ENCODE data around the gene SAMD15.
A peak's percentile ranks its signal among the peaks of the same experiment; 100 is the strongest.
"Not testable (repeated sequence)": the region's sequence is repeated elsewhere in the genome, so short reads cannot be mapped to it uniquely, and the experiment has no call there.

SAMD15 gene

DNA sequence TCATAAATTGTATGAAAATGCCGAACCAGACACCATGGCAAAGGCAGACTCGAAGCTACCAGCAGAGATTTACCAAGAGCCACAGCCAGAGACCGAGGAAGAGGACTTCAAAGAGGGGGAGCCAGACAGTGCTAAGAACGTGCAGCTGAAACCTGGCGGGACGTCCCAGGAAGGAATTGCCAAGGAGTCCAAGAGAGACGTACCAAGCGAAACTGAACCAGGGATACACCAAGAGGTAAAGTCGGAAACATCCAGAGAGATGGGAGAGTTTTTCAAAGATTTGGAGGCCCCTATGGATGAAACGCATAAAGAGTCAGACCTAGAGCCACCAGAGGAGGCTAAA is 294 bp downstream of the SAMD15 start:
- Histone ChIP-seq H3K9ac (ENCODE audit: low read depth, low read length) (peak overlapping the region; percentile 77; the same call in 1 of the 2 replicates), H3K9me3 (ENCODE audit: insufficient read depth, low read depth, low read length) (no peaks in the 10 kb centered on the region), H3K36me3 (ENCODE audit: insufficient read depth, low read depth, low read length) (no peaks in the 10 kb centered on the region), H3K27me3 (ENCODE audit: insufficient read depth, low read length) (peaks cover 7% of the 10 kb centered on the region; the same call in 1 of the 2 replicates), H3K4me1 (ENCODE audit: insufficient read depth, low read length) (peaks cover 3% of the 10 kb centered on the region; the same call in 1 of the 2 replicates), H3K27ac (ENCODE audit: low read length) (no peak overlapping the region), H3K4me3 (ENCODE audit: low read length) (peak overlapping the region; percentile 81)

GRCh38 chr14:77378701-77379100 is 1.5 kb downstream of the SAMD15 start:
- H3K36me3 ChIP-seq (ENCODE audit: insufficient read depth, low read depth, low read length), result no peaks in the 10 kb centered on the region

GRCh38 chr14:77390188-77390587 is 13.0 kb downstream of the SAMD15 start:
- Histone ChIP-seq H3K9ac (ENCODE audit: low read depth, low read length) (no peak overlapping the region), H3K4me1 (ENCODE audit: insufficient read depth, low read length) (no peaks in the 10 kb centered on the region), H3K36me3 (ENCODE audit: insufficient read depth, low read depth, low read length) (no peaks in the 10 kb centered on the region), H3K27ac (ENCODE audit: low read length) (no peak overlapping the region), H3K27me3 (ENCODE audit: insufficient read depth, low read length) (no peaks in the 10 kb centered on the region), H3K4me3 (ENCODE audit: low read length) (no peak overlapping the region), H3K9me3 (ENCODE audit: insufficient read depth, low read depth, low read length) (no peaks in the 10 kb centered on the region)

More at GRCh38 chr14:77378701-77379100, 1.5 kb downstream of the SAMD15 start:
- Histone ChIP-seq H3K9me3 (ENCODE audit: insufficient read depth, low read depth, low read length) (no peaks in the 10 kb centered on the region), H3K27me3 (ENCODE audit: insufficient read depth, low read length) (peaks cover 7% of the 10 kb centered on the region; the same call in 1 of the 2 replicates), H3K4me3 (ENCODE audit: low read length) (no peak overlapping the region), H3K27ac (ENCODE audit: low read length) (no peak overlapping the region), H3K9ac (ENCODE audit: low read depth, low read length) (no peak overlapping the region), H3K4me1 (ENCODE audit: insufficient read depth, low read length) (peaks cover 3% of the 10 kb centered on the region; the same call in 1 of the 2 replicates)

- Histone ChIP-seq H3K27me3 (ENCODE audit: insufficient read depth, low read length) (no peaks in the 10 kb centered on the region), H3K4me3 (ENCODE audit: low read length) (no peak overlapping the region), H3K36me3 (ENCODE audit: insufficient read depth, low read depth, low read length) (no peaks in the 10 kb centered on the region), H3K9ac (ENCODE audit: low read depth, low read length) (no peak overlapping the region), H3K4me1 (ENCODE audit: insufficient read depth, low read length) (no peaks in the 10 kb centered on the region), H3K9me3 (ENCODE audit: insufficient read depth, low read depth, low read length) (no peaks in the 10 kb centered on the region), H3K27ac (ENCODE audit: low read length) (no peak overlapping the region)
These were observed 23.0 kb downstream of the SAMD15 start for GRCh38 chr14:77400216-77400615.

- Histone ChIP-seq H3K4me1 (ENCODE audit: insufficient read depth, low read length) (no peaks in the 10 kb centered on the region), H3K27ac (ENCODE audit: low read length) (no peak overlapping the region), H3K9me3 (ENCODE audit: insufficient read depth, low read depth, low read length) (no peaks in the 10 kb centered on the region), H3K36me3 (ENCODE audit: insufficient read depth, low read depth, low read length) (no peaks in the 10 kb centered on the region), H3K27me3 (ENCODE audit: insufficient read depth, low read length) (no peaks in the 10 kb centered on the region), H3K4me3 (ENCODE audit: low read length) (no peak overlapping the region), H3K9ac (ENCODE audit: low read depth, low read length) (no peak overlapping the region)
These were observed 26.6 kb downstream of the SAMD15 start for GRCh38 chr14:77403768-77404167.

GRCh38 chr14:77406086-77406485 is 28.9 kb downstream of the SAMD15 start:
- Histone ChIP-seq H3K9ac (ENCODE audit: low read depth, low read length) (no peak overlapping the region), H3K27ac (ENCODE audit: low read length) (no peak overlapping the region), H3K4me3 (ENCODE audit: low read length) (no peak overlapping the region), H3K9me3 (ENCODE audit: insufficient read depth, low read depth, low read length) (no peaks in the 10 kb centered on the region), H3K36me3 (ENCODE audit: insufficient read depth, low read depth, low read length) (no peaks in the 10 kb centered on the region), H3K27me3 (ENCODE audit: insufficient read depth, low read length) (no peaks in the 10 kb centered on the region), H3K4me1 (ENCODE audit: insufficient read depth, low read length) (no peaks in the 10 kb centered on the region)

GRCh38 chr14:77406718-77407117 is 29.5 kb downstream of the SAMD15 start:
- Histone ChIP-seq H3K27ac (ENCODE audit: low read length) (no peak overlapping the region), H3K27me3 (ENCODE audit: insufficient read depth, low read length) (no peaks in the 10 kb centered on the region), H3K9ac (ENCODE audit: low read depth, low read length) (no peak overlapping the region), H3K4me1 (ENCODE audit: insufficient read depth, low read length) (no peaks in the 10 kb centered on the region), H3K4me3 (ENCODE audit: low read length) (no peak overlapping the region), H3K36me3 (ENCODE audit: insufficient read depth, low read depth, low read length) (no peaks in the 10 kb centered on the region), H3K9me3 (ENCODE audit: insufficient read depth, low read depth, low read length) (no peaks in the 10 kb centered on the region)

DNA sequence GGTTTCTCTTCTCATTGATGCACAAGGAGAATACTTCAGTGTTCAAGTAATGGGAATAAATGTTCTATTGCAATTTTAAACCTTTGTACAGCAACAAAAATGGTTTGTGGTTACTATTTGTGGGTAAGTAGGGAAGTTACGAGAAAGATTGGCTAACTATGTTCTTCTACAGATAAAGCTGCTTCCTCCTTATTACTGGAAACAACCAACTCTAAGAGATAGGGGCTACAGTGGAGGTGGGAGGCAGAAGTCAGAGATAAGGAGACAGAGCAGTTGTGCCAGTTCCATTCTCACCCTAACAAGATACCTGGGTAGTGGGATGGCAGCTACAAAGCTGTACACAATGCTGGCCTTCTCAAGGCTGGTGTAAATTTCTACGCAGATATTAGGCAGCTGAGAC is 30.0 kb downstream of the SAMD15 start:
- Histone ChIP-seq H3K9ac (ENCODE audit: low read depth, low read length) (no peak overlapping the region), H3K36me3 (ENCODE audit: insufficient read depth, low read depth, low read length) (no peaks in the 10 kb centered on the region), H3K27me3 (ENCODE audit: insufficient read depth, low read length) (no peaks in the 10 kb centered on the region), H3K27ac (ENCODE audit: low read length) (no peak overlapping the region), H3K4me1 (ENCODE audit: insufficient read depth, low read length) (no peaks in the 10 kb centered on the region), H3K4me3 (ENCODE audit: low read length) (no peak overlapping the region), H3K9me3 (ENCODE audit: insufficient read depth, low read depth, low read length) (no peaks in the 10 kb centered on the region)

GRCh38 chr14:77409131-77409533 is 32.0 kb downstream of the SAMD15 start:
- no peaks in the 10 kb centered on the region for H3K27me3 ChIP-seq (ENCODE audit: insufficient read depth, low read length)
- H3K4me3 ChIP-seq (ENCODE audit: low read length), result no peak overlapping the region
- no peaks in the 10 kb centered on the region for H3K9me3 ChIP-seq (ENCODE audit: insufficient read depth, low read depth, low read length)
- no peaks in the 10 kb centered on the region for H3K4me1 ChIP-seq (ENCODE audit: insufficient read depth, low read length)
- no peak overlapping the region for H3K9ac ChIP-seq (ENCODE audit: low read depth, low read length)
- no peak overlapping the region for H3K27ac ChIP-seq (ENCODE audit: low read length)
- H3K36me3 ChIP-seq (ENCODE audit: insufficient read depth, low read depth, low read length), result no peaks in the 10 kb centered on the region

DNA sequence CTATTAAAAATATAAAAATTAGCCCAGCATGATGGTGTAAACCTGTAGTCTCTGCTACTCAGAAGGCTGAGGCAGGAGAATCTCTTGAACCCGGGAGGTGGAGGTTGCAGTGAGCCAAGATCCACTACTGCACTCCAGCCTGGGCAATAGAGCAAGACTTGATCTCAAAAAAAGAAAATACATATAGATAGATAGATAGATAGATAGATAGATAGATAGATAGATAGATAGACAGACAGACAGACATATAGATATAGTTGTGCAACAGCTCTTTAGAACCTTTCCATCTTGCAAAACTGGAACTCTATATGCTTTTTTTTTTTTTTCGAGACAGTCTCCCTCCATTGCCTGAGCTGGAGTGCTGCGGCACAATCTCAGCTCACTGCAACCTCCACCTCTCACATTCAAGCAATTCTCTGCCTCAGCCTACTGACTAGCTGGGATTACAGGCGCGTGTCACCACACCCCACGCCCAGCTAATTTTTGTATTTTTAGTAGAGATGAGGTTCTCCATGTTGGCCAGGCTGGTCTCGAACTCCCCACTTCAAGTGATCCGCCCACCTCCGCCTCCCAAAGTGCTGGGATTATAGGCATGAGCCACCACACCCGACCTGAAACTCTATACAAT is 38.3 kb downstream of the SAMD15 start:
- H3K9me3 ChIP-seq (ENCODE audit: insufficient read depth, low read depth, low read length), result peaks cover 13% of the 10 kb centered on the region
- H3K27me3 ChIP-seq (ENCODE audit: insufficient read depth, low read length); H3K36me3 ChIP-seq (ENCODE audit: insufficient read depth, low read depth, low read length); H3K4me3 ChIP-seq (ENCODE audit: low read length); H3K4me1 ChIP-seq (ENCODE audit: insufficient read depth, low read length); H3K9ac ChIP-seq (ENCODE audit: low read depth, low read length); H3K27ac ChIP-seq (ENCODE audit: low read length): not testable (repeated sequence)

DNA sequence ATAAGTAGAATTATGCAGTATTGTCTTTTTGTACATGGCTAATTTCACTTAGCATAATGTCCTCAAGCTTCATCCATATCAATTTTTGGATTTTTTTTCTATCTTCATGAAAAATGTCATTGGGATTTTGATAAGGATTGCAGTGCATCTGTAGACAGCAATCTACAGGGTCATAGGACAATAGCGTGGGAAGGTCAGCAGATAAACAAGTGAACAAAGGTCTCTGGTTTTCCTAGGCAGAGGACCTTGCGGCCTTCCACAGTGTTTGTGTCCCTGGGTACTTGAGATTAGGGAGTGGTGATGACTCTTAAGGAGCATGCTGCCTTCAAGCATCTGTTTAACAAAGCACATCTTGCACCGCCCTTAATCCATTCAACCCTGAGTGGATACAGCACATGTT is 38.9 kb downstream of the SAMD15 start:
- not testable (repeated sequence) for H3K9ac ChIP-seq (ENCODE audit: low read depth, low read length); H3K27ac ChIP-seq (ENCODE audit: low read length); H3K36me3 ChIP-seq (ENCODE audit: insufficient read depth, low read depth, low read length); H3K4me3 ChIP-seq (ENCODE audit: low read length); H3K4me1 ChIP-seq (ENCODE audit: insufficient read depth, low read length); H3K27me3 ChIP-seq (ENCODE audit: insufficient read depth, low read length)
- H3K9me3 ChIP-seq (ENCODE audit: insufficient read depth, low read depth, low read length), result peaks cover 13% of the 10 kb centered on the region

- Histone ChIP-seq H3K9ac (ENCODE audit: low read depth, low read length) (no peak overlapping the region), H3K4me1 (ENCODE audit: insufficient read depth, low read length) (no peaks in the 10 kb centered on the region), H3K9me3 (ENCODE audit: insufficient read depth, low read depth, low read length) (peaks cover 13% of the 10 kb centered on the region), H3K27ac (ENCODE audit: low read length) (no peak overlapping the region), H3K4me3 (ENCODE audit: low read length) (no peak overlapping the region), H3K27me3 (ENCODE audit: insufficient read depth, low read length) (no peaks in the 10 kb centered on the region), H3K36me3 (ENCODE audit: insufficient read depth, low read depth, low read length) (no peaks in the 10 kb centered on the region)
These were observed 39.7 kb downstream of the SAMD15 start for GRCh38 chr14:77416836-77417235.

Measured in iPS-20b (cell line).